Coronary artery (tissue), 2 donors: ENCODE results near the gene GTPBP4.

ENCODE experiments used
- DNase-seq: peaks from one replicate; pipeline ENCODE4 v3.0.0-alpha.2; 2017; ENCODE audit warnings: low spot score
- H3K27ac ChIP-seq, 2 donors: fragments of 200-600 bp; sonication (generic); one replicate each; pipeline ENCODE4 v1.5.1; 2016 to 2019
- H3K4me3 ChIP-seq: fragments of 200-600 bp; sonication (generic); 2 replicates; pipeline ENCODE4 v1.5.1; 2016; ENCODE audit warnings: mild to moderate bottlenecking, moderate library complexity
- CTCF ChIP-seq: fragments of 200-600 bp; sonication (generic); IDR thresholded peaks from one replicate; pipeline ENCODE4 v1.5.1; 2019; ENCODE audit warnings: antibody characterized with exemption

Gene GTPBP4

GRCh38 chr10:987870-988666 is at the start of gene GTPBP4:
Gene GTPBP4, plus strand, starts transcription at chr10:988434. Its CDS starts 46 bp downstream, at chr10:988480.
- TF ChIP-seq CTCF: no peak
- Histone ChIP-seq H3K27ac (peak within 1 kb of the TSS; percentile 83 to 97), H3K4me3 (peak within 1 kb of the TSS; percentile 100)
- peak; percentile 98 for DNase-seq

DNA sequence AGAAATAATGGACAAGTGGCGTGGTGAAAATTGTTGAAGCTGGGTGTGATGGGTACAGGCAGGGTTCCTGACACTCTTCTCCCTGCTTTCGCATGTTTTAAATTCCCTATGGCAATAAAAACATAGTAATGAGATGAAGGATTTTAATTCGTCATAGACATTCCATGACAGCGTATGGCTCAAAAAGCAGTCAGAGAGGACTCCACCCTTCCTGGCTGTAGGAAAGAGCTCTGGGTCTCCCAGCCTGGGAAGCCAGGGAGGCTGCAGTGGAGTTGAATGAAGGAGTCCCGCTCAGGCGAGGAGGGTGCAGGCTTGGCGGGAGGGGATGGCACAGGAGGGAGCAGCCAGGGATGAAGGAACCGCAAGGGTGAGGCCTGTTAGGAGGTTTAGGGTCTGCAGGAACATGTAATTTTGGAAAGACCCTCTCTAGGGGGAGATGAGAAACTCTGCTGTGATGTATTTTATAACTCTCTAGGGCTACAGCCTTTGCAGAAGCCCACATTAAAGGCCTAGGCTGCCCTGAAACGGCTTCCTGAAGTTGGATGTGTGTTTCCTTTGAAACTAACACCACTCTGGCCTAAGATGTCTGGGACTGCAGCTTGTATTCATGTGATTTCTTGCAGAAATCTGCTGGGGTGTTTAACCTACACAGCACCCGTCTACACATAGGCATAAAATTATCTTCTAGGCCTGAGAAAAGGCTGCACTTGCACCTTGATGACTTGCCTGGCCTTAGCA is 49.1 kb upstream of the GTPBP4 start:
- TF ChIP-seq CTCF: no peak
- DNase-seq: no peak
- Histone ChIP-seq H3K4me3 (no peak overlapping the region), H3K27ac (no peak overlapping the region)

GRCh38 chr10:943334-944033 is 44.8 kb upstream of the GTPBP4 start:
- Histone ChIP-seq H3K27ac (no peak overlapping the region), H3K4me3 (no peak overlapping the region)
- no peak for DNase-seq
- no peak for TF ChIP-seq CTCF

GRCh38 chr10:944034-944831 is 44.0 kb upstream of the GTPBP4 start:
- no peak for DNase-seq
- H3K4me3 ChIP-seq: peak overlapping the region; percentile 10
- peak overlapping the region in 1 of 2 donors; percentile 70 for H3K27ac ChIP-seq

GRCh38 chr10:945778-946177 is 42.5 kb upstream of the GTPBP4 start:
- no peak overlapping the region for H3K27ac ChIP-seq
- H3K4me3 ChIP-seq: no peak overlapping the region
- no peak for DNase-seq
- TF ChIP-seq CTCF: no peak

More at GRCh38 chr10:944034-944831, 44.0 kb upstream of the GTPBP4 start:
- TF ChIP-seq CTCF: no peak

DNA sequence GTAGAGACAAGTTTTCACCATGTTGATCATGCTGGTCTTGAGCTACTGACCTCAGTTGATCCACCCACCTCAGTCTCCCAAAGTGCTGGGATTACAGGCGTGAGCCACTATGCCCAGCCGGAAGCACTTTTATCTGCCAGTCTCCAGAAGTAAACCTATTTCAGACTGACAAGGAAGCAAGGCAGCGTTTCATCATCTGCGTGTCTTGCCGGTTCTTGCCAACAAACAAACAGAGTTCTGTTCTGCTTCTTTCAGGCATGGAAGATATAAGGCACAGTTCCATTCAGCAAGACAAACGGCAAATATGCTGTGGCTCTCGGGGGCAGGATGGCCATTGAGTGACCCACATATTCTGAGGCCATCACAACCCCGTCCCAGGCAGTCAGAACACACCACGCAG is 41.2 kb upstream of the GTPBP4 start:
- TF ChIP-seq CTCF: no peak
- Histone ChIP-seq H3K27ac (no peak overlapping the region), H3K4me3 (no peak overlapping the region)
- DNase-seq: no peak
